Measurements from ENCODE around the gene RPL39. TPM values are rescaled to one million over a fixed set of nuclear protein-coding genes. Genes with fewer than 3 reads are reported as not detected.
A peak's percentile ranks its signal among the peaks of the same experiment; 100 is the strongest.
"Not testable (repeated sequence)": the region's sequence is repeated elsewhere in the genome, so short reads cannot be mapped to it uniquely, and the experiment has no call there.

Gene RPL39
- total RNA-seq, 1 experiment from 2014 or later, result 1,778 TPM

GRCh38 chrX:119778829-119779228 is 12.6 kb downstream of the RPL39 start:
- CTCF ChIA-PET, result no interaction called here
- Mint-ChIP-seq H3K9me3 (ENCODE audit: low read depth, unreplicated experiment) (no peaks in the 10 kb centered on the region), H3K27ac (ENCODE audit: unreplicated experiment) (no peak overlapping the region), H3K4me1 (ENCODE audit: low read depth, unreplicated experiment) (no peaks in the 10 kb centered on the region), H3K27me3 (ENCODE audit: unreplicated experiment) (no peaks in the 10 kb centered on the region), H3K4me3 (ENCODE audit: low read depth, unreplicated experiment) (no peak overlapping the region), H3K36me3 (ENCODE audit: insufficient read depth, unreplicated experiment) (peaks cover 18% of the 10 kb centered on the region)
- intact Hi-C loops (cut with micrococcal nuclease; ENCODE audit: unreplicated experiment), result loop anchor here (2.0 kb wide), 1 partner anchor 262 kb away; no protein-coding TSS in a partner anchor
- DNase-seq, result no peak
- no peak for TF ChIP-seq CTCF (IDR thresholded peaks at IDR 0.05; ENCODE audit: unreplicated experiment)
- BruUV-seq (replicated peaks), result no TSS peak

- peaks cover 5% of the 10 kb centered on the region for H3K36me3 Mint-ChIP-seq (ENCODE audit: insufficient read depth, unreplicated experiment)
- no peak overlapping the region for H3K27ac Mint-ChIP-seq (ENCODE audit: unreplicated experiment)
- H3K4me3 Mint-ChIP-seq (ENCODE audit: low read depth, unreplicated experiment), result no peak overlapping the region
- TF ChIP-seq CTCF (IDR thresholded peaks at IDR 0.05; ENCODE audit: unreplicated experiment), result no peak
- intact Hi-C loops (cut with micrococcal nuclease; ENCODE audit: unreplicated experiment), result no loop called here
- CTCF ChIA-PET, result no interaction called here
- H3K27me3 Mint-ChIP-seq (ENCODE audit: unreplicated experiment), result no peaks in the 10 kb centered on the region
- no peaks in the 10 kb centered on the region for H3K9me3 Mint-ChIP-seq (ENCODE audit: low read depth, unreplicated experiment)
- BruUV-seq (replicated peaks), result no TSS peak
- H3K4me1 Mint-ChIP-seq (ENCODE audit: low read depth, unreplicated experiment), result no peaks in the 10 kb centered on the region
- DNase-seq, result no peak
Observed at GRCh38 chrX:119775517-119776238, 15.8 kb downstream of the RPL39 start.

GRCh38 chrX:119769388-119769787 is 22.0 kb downstream of the RPL39 start:
- H3K9me3 Mint-ChIP-seq (ENCODE audit: low read depth, unreplicated experiment); BruUV-seq (replicated peaks); H3K27me3 Mint-ChIP-seq (ENCODE audit: unreplicated experiment); H3K36me3 Mint-ChIP-seq (ENCODE audit: insufficient read depth, unreplicated experiment); intact Hi-C loops (cut with micrococcal nuclease; ENCODE audit: unreplicated experiment); H3K4me3 Mint-ChIP-seq (ENCODE audit: low read depth, unreplicated experiment); DNase-seq: not testable (repeated sequence)
- Mint-ChIP-seq H3K27ac (ENCODE audit: unreplicated experiment) (peak overlapping the region; percentile 14), H3K4me1 (ENCODE audit: low read depth, unreplicated experiment) (peaks cover 16% of the 10 kb centered on the region)
- CTCF ChIA-PET, result interaction anchor here (0.5 kb wide), 1 partner anchor 185 kb away, joined by 8 read pairs; no protein-coding TSS in a partner anchor

- BruUV-seq (replicated peaks); intact Hi-C loops (cut with micrococcal nuclease; ENCODE audit: unreplicated experiment); H3K27me3 Mint-ChIP-seq (ENCODE audit: unreplicated experiment); H3K9me3 Mint-ChIP-seq (ENCODE audit: low read depth, unreplicated experiment); H3K36me3 Mint-ChIP-seq (ENCODE audit: insufficient read depth, unreplicated experiment); CTCF ChIA-PET; H3K4me3 Mint-ChIP-seq (ENCODE audit: low read depth, unreplicated experiment): not testable (repeated sequence)
- peak; percentile 71 for DNase-seq
- peaks cover 20% of the 10 kb centered on the region for H3K4me1 Mint-ChIP-seq (ENCODE audit: low read depth, unreplicated experiment)
- H3K27ac Mint-ChIP-seq (ENCODE audit: unreplicated experiment), result peak overlapping the region; percentile 14
Observed at GRCh38 chrX:119768436-119768835, 23.0 kb downstream of the RPL39 start.

GRCh38 chrX:119763836-119764387 is 27.5 kb downstream of the RPL39 start:
- intact Hi-C loops (cut with micrococcal nuclease; ENCODE audit: unreplicated experiment), result no loop called here
- H3K9me3 Mint-ChIP-seq (ENCODE audit: low read depth, unreplicated experiment), result no peaks in the 10 kb centered on the region
- peaks cover 5% of the 10 kb centered on the region for H3K36me3 Mint-ChIP-seq (ENCODE audit: insufficient read depth, unreplicated experiment)
- H3K4me3 Mint-ChIP-seq (ENCODE audit: low read depth, unreplicated experiment), result no peak overlapping the region
- TF ChIP-seq CTCF (IDR thresholded peaks at IDR 0.05; ENCODE audit: unreplicated experiment), result no peak
- no TSS peak for BruUV-seq (replicated peaks)
- CTCF ChIA-PET, result interaction anchor here (0.6 kb wide), 1 partner anchor 32 kb away, joined by 7 read pairs; no protein-coding TSS in a partner anchor
- H3K4me1 Mint-ChIP-seq (ENCODE audit: low read depth, unreplicated experiment), result peaks cover 29% of the 10 kb centered on the region
- no peaks in the 10 kb centered on the region for H3K27me3 Mint-ChIP-seq (ENCODE audit: unreplicated experiment)
- no peak overlapping the region for H3K27ac Mint-ChIP-seq (ENCODE audit: unreplicated experiment)
- no peak for DNase-seq

All from Calu3 (cell line).